Measurements from ENCODE around the gene CDPF1.

The CDPF1 gene

DNA sequence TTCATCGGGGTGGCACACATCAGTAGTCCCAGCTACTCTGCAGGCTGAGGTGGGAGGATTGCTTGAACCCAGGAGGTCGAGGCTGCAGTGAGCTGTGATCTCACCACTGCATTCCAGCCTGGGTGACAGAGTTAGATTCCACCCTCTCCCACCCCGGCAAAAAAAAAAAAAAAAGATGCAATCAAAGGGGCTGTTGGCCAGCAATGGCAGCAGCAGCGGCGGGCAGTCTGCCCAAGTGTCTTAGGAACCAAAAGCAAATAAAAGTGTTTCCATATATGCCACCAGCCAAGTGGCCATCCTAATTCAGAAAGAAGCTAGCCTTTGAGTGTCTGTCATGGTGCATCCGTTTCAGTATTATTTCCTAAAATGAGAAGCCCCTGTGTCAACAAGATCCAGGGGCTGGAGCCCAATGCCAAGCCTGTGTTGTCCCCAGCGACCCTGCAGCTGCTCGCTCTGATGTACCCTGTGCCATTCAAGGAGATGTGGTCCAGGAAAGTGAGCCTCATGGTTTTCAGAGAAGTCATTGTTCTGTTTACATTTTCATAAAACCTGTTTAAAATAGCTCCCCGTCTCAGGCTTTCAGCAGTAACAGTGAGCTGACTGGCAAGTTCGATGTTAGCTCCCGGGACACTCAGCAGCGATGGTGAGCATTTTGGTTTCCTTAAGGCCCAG is 12.5 kb downstream of the CDPF1 start:
- no peaks in the 10 kb centered on the region for H3K27me3 ChIP-seq (ENCODE audit: insufficient read depth, poor library complexity, severe bottlenecking)
- no peak overlapping the region for H3K4me3 ChIP-seq (ENCODE audit: severe bottlenecking)
- no peaks in the 10 kb centered on the region for H3K36me3 ChIP-seq (ENCODE audit: low read depth)
- TF ChIP-seq, protein P1, sequence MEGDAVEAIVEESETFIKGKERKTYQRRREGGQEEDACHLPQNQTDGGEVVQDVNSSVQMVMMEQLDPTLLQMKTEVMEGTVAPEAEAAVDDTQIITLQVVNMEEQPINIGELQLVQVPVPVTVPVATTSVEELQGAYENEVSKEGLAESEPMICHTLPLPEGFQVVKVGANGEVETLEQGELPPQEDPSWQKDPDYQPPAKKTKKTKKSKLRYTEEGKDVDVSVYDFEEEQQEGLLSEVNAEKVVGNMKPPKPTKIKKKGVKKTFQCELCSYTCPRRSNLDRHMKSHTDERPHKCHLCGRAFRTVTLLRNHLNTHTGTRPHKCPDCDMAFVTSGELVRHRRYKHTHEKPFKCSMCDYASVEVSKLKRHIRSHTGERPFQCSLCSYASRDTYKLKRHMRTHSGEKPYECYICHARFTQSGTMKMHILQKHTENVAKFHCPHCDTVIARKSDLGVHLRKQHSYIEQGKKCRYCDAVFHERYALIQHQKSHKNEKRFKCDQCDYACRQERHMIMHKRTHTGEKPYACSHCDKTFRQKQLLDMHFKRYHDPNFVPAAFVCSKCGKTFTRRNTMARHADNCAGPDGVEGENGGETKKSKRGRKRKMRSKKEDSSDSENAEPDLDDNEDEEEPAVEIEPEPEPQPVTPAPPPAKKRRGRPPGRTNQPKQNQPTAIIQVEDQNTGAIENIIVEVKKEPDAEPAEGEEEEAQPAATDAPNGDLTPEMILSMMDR (IDR thresholded peaks at IDR 0.05; ENCODE audit: poor library complexity, severe bottlenecking), result no peak
- no peak for ATAC-seq (ENCODE audit: low read depth)
- H3K4me1 ChIP-seq (ENCODE audit: insufficient read depth, poor library complexity, severe bottlenecking), result no peaks in the 10 kb centered on the region
- no peak overlapping the region for H3K27ac ChIP-seq (ENCODE audit: poor library complexity, severe bottlenecking)
- no peak for DNase-seq (ENCODE audit: low spot score)
- no peaks in the 10 kb centered on the region for H3K9me3 ChIP-seq (ENCODE audit: severe bottlenecking)

DNA sequence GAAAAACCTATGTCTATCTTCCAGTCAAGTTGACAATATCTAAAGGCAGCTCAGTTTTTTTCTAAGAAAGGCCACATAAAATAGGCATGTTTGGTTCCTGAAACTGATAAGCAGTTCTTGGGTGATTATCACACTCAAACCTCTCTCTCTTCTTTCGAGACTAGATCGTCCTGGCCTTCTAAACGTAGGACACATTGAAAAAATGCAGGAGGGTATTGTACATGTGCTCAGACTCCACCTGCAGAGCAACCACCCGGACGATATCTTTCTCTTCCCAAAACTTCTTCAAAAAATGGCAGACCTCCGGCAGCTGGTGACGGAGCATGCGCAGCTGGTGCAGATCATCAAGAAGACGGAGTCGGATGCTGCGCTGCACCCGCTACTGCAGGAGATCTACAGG is 15.1 kb downstream of the CDPF1 start:
- ATAC-seq (ENCODE audit: low read depth) (no peak), DNase-seq (ENCODE audit: low spot score) (no peak)
- Histone ChIP-seq H3K4me3 (ENCODE audit: severe bottlenecking) (no peak overlapping the region), H3K27me3 (ENCODE audit: insufficient read depth, poor library complexity, severe bottlenecking) (no peaks in the 10 kb centered on the region), H3K27ac (ENCODE audit: poor library complexity, severe bottlenecking) (no peak overlapping the region), H3K36me3 (ENCODE audit: low read depth) (no peaks in the 10 kb centered on the region), H3K4me1 (ENCODE audit: insufficient read depth, poor library complexity, severe bottlenecking) (no peaks in the 10 kb centered on the region), H3K9me3 (ENCODE audit: severe bottlenecking) (no peaks in the 10 kb centered on the region)
- TF ChIP-seq, protein P1 (IDR thresholded peaks at IDR 0.05; ENCODE audit: poor library complexity, severe bottlenecking), result no peak

GRCh38 chr22:46233231-46233630 is 16.9 kb downstream of the CDPF1 start:
- no peak for DNase-seq (ENCODE audit: low spot score)
- TF ChIP-seq, protein P1 (IDR thresholded peaks at IDR 0.05; ENCODE audit: poor library complexity, severe bottlenecking), result no peak
- Histone ChIP-seq H3K4me3 (ENCODE audit: severe bottlenecking) (no peak overlapping the region), H3K36me3 (ENCODE audit: low read depth) (no peaks in the 10 kb centered on the region), H3K9me3 (ENCODE audit: severe bottlenecking) (no peaks in the 10 kb centered on the region), H3K27me3 (ENCODE audit: insufficient read depth, poor library complexity, severe bottlenecking) (no peaks in the 10 kb centered on the region), H3K4me1 (ENCODE audit: insufficient read depth, poor library complexity, severe bottlenecking) (no peaks in the 10 kb centered on the region), H3K27ac (ENCODE audit: poor library complexity, severe bottlenecking) (no peak overlapping the region)
- peak; percentile 66 for ATAC-seq (ENCODE audit: low read depth)

DNA sequence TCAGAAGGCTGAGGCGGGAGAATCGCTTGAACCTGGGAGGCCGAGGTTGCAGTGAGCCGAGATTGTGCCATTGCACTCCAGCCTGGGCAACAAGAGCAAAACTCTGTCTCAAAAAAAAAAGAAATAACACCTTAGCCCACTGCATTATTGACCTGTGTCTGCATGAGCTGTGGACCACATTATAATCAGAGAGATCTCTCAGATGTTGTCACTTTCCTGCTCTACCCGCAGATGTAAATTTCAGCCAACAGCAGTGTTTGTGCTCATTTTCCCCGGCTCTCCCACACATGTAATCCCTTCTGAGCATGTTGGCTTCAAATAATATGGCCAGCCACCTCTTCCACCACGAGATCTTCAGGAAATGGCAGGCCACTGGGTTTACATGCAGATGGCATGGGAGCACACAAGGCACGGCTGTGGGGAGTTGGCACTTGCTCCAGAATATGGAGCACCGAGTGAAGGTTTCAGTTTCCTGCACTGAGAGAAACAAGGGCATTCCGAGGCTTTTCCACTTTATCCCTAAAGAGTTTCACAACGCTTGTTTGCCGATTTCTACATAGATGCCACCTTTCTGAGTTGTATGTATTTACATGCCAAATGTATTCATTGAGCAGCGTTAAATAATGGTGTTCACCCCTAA is 19.7 kb downstream of the CDPF1 start:
- DNase-seq (ENCODE audit: low spot score) (no peak), ATAC-seq (ENCODE audit: low read depth) (no peak)
- no peaks in the 10 kb centered on the region for H3K4me1 ChIP-seq (ENCODE audit: insufficient read depth, poor library complexity, severe bottlenecking)
- H3K27ac ChIP-seq (ENCODE audit: poor library complexity, severe bottlenecking), result no peak overlapping the region
- TF ChIP-seq, protein P1 (IDR thresholded peaks at IDR 0.05; ENCODE audit: poor library complexity, severe bottlenecking), result no peak
- no peaks in the 10 kb centered on the region for H3K27me3 ChIP-seq (ENCODE audit: insufficient read depth, poor library complexity, severe bottlenecking)
- H3K9me3 ChIP-seq (ENCODE audit: severe bottlenecking), result no peaks in the 10 kb centered on the region
- no peaks in the 10 kb centered on the region for H3K36me3 ChIP-seq (ENCODE audit: low read depth)
- no peak overlapping the region for H3K4me3 ChIP-seq (ENCODE audit: severe bottlenecking)

DNA sequence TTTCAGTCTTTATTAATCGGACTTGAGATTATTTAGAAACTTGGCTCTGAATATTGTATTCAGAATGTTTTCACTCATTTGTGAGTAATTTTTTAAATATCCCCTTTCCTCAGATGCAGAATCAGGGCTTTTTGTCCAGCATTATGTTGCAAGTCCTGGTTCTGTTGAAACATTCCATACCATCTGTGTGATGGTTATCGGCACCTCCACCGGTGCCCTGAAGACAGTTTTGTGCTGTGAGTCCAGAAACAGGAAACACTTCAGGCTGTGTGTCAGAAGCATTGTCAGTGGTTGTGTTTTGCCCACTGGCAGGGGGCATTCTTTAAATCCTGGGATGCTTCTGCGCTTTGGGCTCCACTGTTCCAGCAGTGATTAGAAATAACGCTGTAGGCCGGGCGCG is 20.4 kb downstream of the CDPF1 start:
- H3K4me1 ChIP-seq (ENCODE audit: insufficient read depth, poor library complexity, severe bottlenecking), result no peaks in the 10 kb centered on the region
- H3K27me3 ChIP-seq (ENCODE audit: insufficient read depth, poor library complexity, severe bottlenecking), result no peaks in the 10 kb centered on the region
- no peaks in the 10 kb centered on the region for H3K9me3 ChIP-seq (ENCODE audit: severe bottlenecking)
- TF ChIP-seq, protein P1 (IDR thresholded peaks at IDR 0.05; ENCODE audit: poor library complexity, severe bottlenecking), result no peak
- H3K4me3 ChIP-seq (ENCODE audit: severe bottlenecking), result no peak overlapping the region
- no peak overlapping the region for H3K27ac ChIP-seq (ENCODE audit: poor library complexity, severe bottlenecking)
- no peak for DNase-seq (ENCODE audit: low spot score)
- ATAC-seq (ENCODE audit: low read depth), result no peak
- H3K36me3 ChIP-seq (ENCODE audit: low read depth), result no peaks in the 10 kb centered on the region
